HCT116 (cell line): ENCODE data around the gene TMPRSS11A. TPM values are rescaled to one million over a fixed set of nuclear protein-coding genes. Genes with fewer than 3 reads are reported as not detected.

Experiments used
- ATAC-seq: fragments of 200-7000 bp; cut with Tn5 transposase; 2 replicates; pipeline ENCODE4 v1.9.1; 2020; ENCODE audit warnings: mild to moderate bottlenecking, moderate library complexity
- BruUV-seq: library from RNA; stranded (reverse); fragments of 400-500 nt; replicated peaks from 2 replicates; lab custom pipeline; 2021; lab: Mats Ljungman, UMichigan
- CTCF ChIA-PET: fragments of 300-600 bp; sonication (Branson Sonifier 250); formaldehyde crosslinking; loops from one replicate; lab custom pipeline; 2021; ENCODE audit warnings: antibody characterized with exemption; lab: Charles Lee
- POLR2A ChIA-PET: fragments of 300-600, 350-600 bp; sonication (Branson Sonifier 250); formaldehyde crosslinking; loops from one replicate; lab custom pipeline; 2021; ENCODE audit warnings: antibody characterized with exemption; lab: Charles Lee
- RAD21 ChIA-PET, 2 experiments: fragments of 300-600 bp; sonication (Branson Sonifier 250); formaldehyde crosslinking; loops; one replicate each; lab custom pipeline; 2023; ENCODE audit warnings: low total read pairs in 2 of 2; ENCODE audit not compliant: uncharacterized antibody in 2 of 2, unreplicated experiment in 2 of 2, low non-redundant PET in 1 of 2; lab: Charles Lee
- DNase-seq: peaks from one replicate; pipeline ENCODE4 v3.0.0-alpha.2; 2010; ENCODE audit warnings: low read depth, low spot score
- H2AFZ ChIP-seq: fragments of 200-600 bp; shearing (Covaris generic), sonication (generic); 2 replicates; pipeline ENCODE4 v1.6.1; 2017; ENCODE audit warnings: low read depth, mixed run types, mixed read lengths, antibody characterized with exemption, low read length; ENCODE audit not compliant: poor library complexity, severe bottlenecking
- H3K27ac ChIP-seq: 2 replicates; pipeline ENCODE4 v1.5.1; 2012; ENCODE audit warnings: low read depth, low read length
- H3K27me3 ChIP-seq: fragments of 200-600 bp; sonication (generic); 2 replicates; pipeline ENCODE4 v1.6.1; 2016; ENCODE audit warnings: mixed run types, low read length, mixed read lengths; ENCODE audit not compliant: insufficient read depth
- H3K36me3 ChIP-seq, 2 experiments: fragments of 200-500 bp in 1 of 2; fragments of 200-600 bp in 1 of 2; sonication (Bioruptor generic) in 1 of 2; sonication (generic) in 1 of 2; 2 replicates each; pipeline versions ENCODE4 v1.5.1 to v1.6.1; 2014 to 2016; ENCODE audit warnings: low read length in 2 of 2, inconsistent platforms in 1 of 2, mixed read lengths in 1 of 2, mixed run types in 1 of 2; ENCODE audit not compliant: insufficient read depth in 2 of 2, control insufficient read depth in 1 of 2
- H3K4me1 ChIP-seq, 2 experiments: fragments of 200-600 bp in 1 of 2; sonication (generic) in 1 of 2; 2 replicates each; pipeline versions ENCODE4 v1.5.1 to v1.6.1; 2012 to 2017; ENCODE audit warnings: low read length in 2 of 2, inconsistent platforms in 1 of 2, mild to moderate bottlenecking in 1 of 2, mixed read lengths in 1 of 2, mixed run types in 1 of 2, moderate library complexity in 1 of 2; ENCODE audit not compliant: insufficient read depth in 2 of 2, control insufficient read depth in 1 of 2
- H3K4me2 ChIP-seq: fragments of 200-600 bp; sonication (generic); 2 replicates; pipeline ENCODE4 v1.6.1; 2017; ENCODE audit warnings: mixed run types, low read length, mixed read lengths
- H3K4me3 ChIP-seq, 2 experiments: fragments of 200-600 bp in 1 of 2; sonication (generic) in 1 of 2; replicated peaks in 1 of 2; 2 replicates each; pipeline ENCODE4 v1.5.1; 2011 to 2016; ENCODE audit warnings: low read length in 2 of 2, control low read depth in 1 of 2, low read depth in 1 of 2, mild to moderate bottlenecking in 1 of 2, mixed read lengths in 1 of 2, mixed run types in 1 of 2
- H3K79me2 ChIP-seq: fragments of 200-600 bp; sonication (generic); 2 replicates; pipeline ENCODE4 v1.6.1; 2017; ENCODE audit warnings: mild to moderate bottlenecking, mixed run types, low read length, moderate library complexity, mixed read lengths; ENCODE audit not compliant: insufficient read depth
- H3K9ac ChIP-seq: fragments of 200-600 bp; sonication (generic); 2 replicates; pipeline ENCODE4 v1.6.1; 2016; ENCODE audit warnings: low read length, mixed read lengths
- H3K9me2 ChIP-seq: fragments of 200-600 bp; sonication (generic), shearing (Covaris generic); 2 replicates; pipeline ENCODE4 v1.6.1; 2017; ENCODE audit warnings: mixed run types, mild to moderate bottlenecking, moderate library complexity; ENCODE audit not compliant: insufficient read depth
- H3K9me3 ChIP-seq, 2 experiments: fragments of 200-500 bp in 1 of 2; fragments of 200-600 bp in 1 of 2; sonication (Bioruptor generic) in 1 of 2; sonication (generic) in 1 of 2; 2 replicates each; pipeline ENCODE4 v1.6.1; 2014 to 2017; ENCODE audit warnings: low read length in 2 of 2, mixed read lengths in 2 of 2, inconsistent platforms in 1 of 2, low read depth in 1 of 2, mild to moderate bottlenecking in 1 of 2, mixed run types in 1 of 2, moderate library complexity in 1 of 2; ENCODE audit not compliant: control insufficient read depth in 1 of 2, insufficient read depth in 1 of 2
- H4K20me1 ChIP-seq: fragments of 200-600 bp; sonication (generic), shearing (Covaris generic); 2 replicates; pipeline ENCODE4 v1.6.1; 2017; ENCODE audit warnings: mixed run types, mild to moderate bottlenecking, moderate library complexity; ENCODE audit not compliant: insufficient read depth
- CBX3 ChIP-seq: IDR thresholded peaks from 2 replicates; pipeline ENCODE4 v1.6.1; 2012; ENCODE audit warnings: low read depth
- CEBPB ChIP-seq: IDR thresholded peaks from 2 replicates; pipeline ENCODE4 v1.6.1; 2012; ENCODE audit warnings: low read depth
- EGR1 ChIP-seq: IDR thresholded peaks from 2 replicates; pipeline ENCODE4 v1.6.1; 2012; ENCODE audit warnings: low read depth
- ELF1 ChIP-seq: IDR thresholded peaks from 2 replicates; pipeline ENCODE4 v1.6.1; 2012; ENCODE audit warnings: low read depth, borderline replicate concordance
- EZH2 ChIP-seq: fragments of 200-600 bp; sonication (generic); IDR thresholded peaks from 2 replicates; pipeline ENCODE4 v1.6.1; 2017; ENCODE audit warnings: antibody characterized with exemption, mixed run types
- EZH2phosphoT487 ChIP-seq: fragments of 200-600 bp; IDR thresholded peaks from 2 replicates; pipeline ENCODE4 v1.6.1; 2018; ENCODE audit warnings: antibody characterized with exemption, borderline replicate concordance
- FOSL1 ChIP-seq: IDR thresholded peaks from 2 replicates; pipeline ENCODE4 v1.6.1; 2012; ENCODE audit warnings: low read depth
- MAX ChIP-seq: IDR thresholded peaks from 2 replicates; pipeline ENCODE4 v1.6.1; 2012
- POLR2AphosphoS5 ChIP-seq: IDR thresholded peaks from 2 replicates; pipeline ENCODE4 v1.6.1; 2011; ENCODE audit warnings: mild to moderate bottlenecking, low read depth, low read length, moderate library complexity
- REST ChIP-seq: IDR thresholded peaks from 2 replicates; pipeline ENCODE4 v1.6.1; 2012; ENCODE audit warnings: low read depth
- SIN3A ChIP-seq: IDR thresholded peaks from 2 replicates; pipeline ENCODE4 v1.6.1; 2012; ENCODE audit warnings: low read depth
- SP1 ChIP-seq: IDR thresholded peaks from 2 replicates; pipeline ENCODE4 v1.6.1; 2012; ENCODE audit warnings: low read depth
- SRF ChIP-seq: IDR thresholded peaks from 2 replicates; pipeline ENCODE4 v1.6.1; 2012; ENCODE audit warnings: low read depth
- TCF7L2 ChIP-seq: IDR thresholded peaks from 2 replicates; pipeline ENCODE4 v1.7.0; 2011; ENCODE audit warnings: borderline replicate concordance, inconsistent platforms; ENCODE audit not compliant: insufficient read depth, insufficient read length; ENCODE audit errors: extremely low read depth
- YY1 ChIP-seq: IDR thresholded peaks from 2 replicates; pipeline ENCODE4 v1.6.1; 2011; ENCODE audit warnings: low read length, low read depth, moderate library complexity, mild to moderate bottlenecking; ENCODE audit not compliant: insufficient replicate concordance; ENCODE audit errors: extremely low read depth
- intact Hi-C: fragments of 100-400 bp; cut with micrococcal nuclease; formaldehyde crosslinking; loops from 2 replicates; pipeline ENCODE4 v1.10.0; 2022
- total RNA-seq: library from RNA; stranded (reverse); gene quantifications from one replicate; pipeline ENCODE4 v1.2.1, GENCODE V29; 2021; ENCODE audit not compliant: unreplicated experiment
- TF ChIP-seq, protein P1 (sequence below), 3 experiments: fragments of 200-600 bp in 1 of 3; sonication (generic) in 1 of 3; IDR thresholded peaks in 2 of 3; conservative IDR thresholded peaks in 1 of 3; 2 replicates each; pipeline ENCODE4 v1.5.1; 2012 to 2017; ENCODE audit warnings: low read depth in 2 of 3, low read length in 2 of 3, antibody characterized with exemption in 1 of 3, borderline replicate concordance in 1 of 3, control low read depth in 1 of 3, mild to moderate bottlenecking in 1 of 3, mixed read lengths in 1 of 3, mixed run types in 1 of 3, moderate library complexity in 1 of 3; ENCODE audit not compliant: insufficient read depth in 1 of 3
- TF ChIP-seq, protein P2 (sequence below): IDR thresholded peaks from 2 replicates; pipeline ENCODE4 v1.6.1; 2012

The TMPRSS11A gene
- total RNA-seq, 1 experiment from 2014 or later = not detected

- BruUV-seq = no TSS peak
- CTCF ChIA-PET = no interaction called here
These were observed 36.8 kb downstream of the TMPRSS11A start for GRCh38 chr4:67926485-67926884.

DNA sequence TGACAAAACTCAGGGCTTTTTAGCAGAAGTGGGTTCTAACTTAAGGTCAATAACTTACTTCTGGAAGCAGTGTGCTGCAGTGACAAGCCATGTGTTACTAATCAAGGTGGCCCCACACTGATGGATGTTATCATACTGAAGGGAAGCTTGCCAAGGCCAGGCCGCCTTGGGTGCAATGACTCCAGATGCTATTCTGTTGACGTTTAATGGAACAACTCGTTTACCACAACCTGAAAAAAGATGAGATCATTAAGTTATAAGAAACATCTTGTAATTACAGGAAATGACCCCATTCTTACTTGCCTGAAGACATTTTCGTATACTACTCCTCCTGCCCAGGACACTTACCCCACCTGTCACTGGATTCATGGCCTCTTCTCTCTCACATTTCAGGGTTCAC, 40.6 kb downstream of the TMPRSS11A start:
- no peaks in the 10 kb centered on the region for H3K9me3 ChIP-seq
- H3K9me2 ChIP-seq = no peaks in the 10 kb centered on the region
- no peak for DNase-seq
- CTCF ChIA-PET = no interaction called here
- no peak overlapping the region for H3K4me3 ChIP-seq
- H3K27me3 ChIP-seq = no peaks in the 10 kb centered on the region
- H3K79me2 ChIP-seq = no peaks in the 10 kb centered on the region
- RAD21 ChIA-PET = no interaction called here
- no TSS peak for BruUV-seq
- H3K4me1 ChIP-seq = no peaks in the 10 kb centered on the region
- H3K9ac ChIP-seq = no peak overlapping the region
- H3K27ac ChIP-seq = no peak overlapping the region
- POLR2A ChIA-PET = no interaction called here
- H2AFZ ChIP-seq = no peak overlapping the region
- ATAC-seq = no peak
- no peaks in the 10 kb centered on the region for H3K36me3 ChIP-seq
- intact Hi-C loops = no loop called here
- no peaks in the 10 kb centered on the region for H4K20me1 ChIP-seq
- H3K4me2 ChIP-seq = no peak overlapping the region
- TF ChIP-seq EGR1 (no peak), CEBPB (no peak), MAX (no peak), CBX3 (no peak), TCF7L2 (no peak), POLR2AphosphoS5 (no peak), REST (no peak), SRF (no peak)
- TF ChIP-seq, protein P1, sequence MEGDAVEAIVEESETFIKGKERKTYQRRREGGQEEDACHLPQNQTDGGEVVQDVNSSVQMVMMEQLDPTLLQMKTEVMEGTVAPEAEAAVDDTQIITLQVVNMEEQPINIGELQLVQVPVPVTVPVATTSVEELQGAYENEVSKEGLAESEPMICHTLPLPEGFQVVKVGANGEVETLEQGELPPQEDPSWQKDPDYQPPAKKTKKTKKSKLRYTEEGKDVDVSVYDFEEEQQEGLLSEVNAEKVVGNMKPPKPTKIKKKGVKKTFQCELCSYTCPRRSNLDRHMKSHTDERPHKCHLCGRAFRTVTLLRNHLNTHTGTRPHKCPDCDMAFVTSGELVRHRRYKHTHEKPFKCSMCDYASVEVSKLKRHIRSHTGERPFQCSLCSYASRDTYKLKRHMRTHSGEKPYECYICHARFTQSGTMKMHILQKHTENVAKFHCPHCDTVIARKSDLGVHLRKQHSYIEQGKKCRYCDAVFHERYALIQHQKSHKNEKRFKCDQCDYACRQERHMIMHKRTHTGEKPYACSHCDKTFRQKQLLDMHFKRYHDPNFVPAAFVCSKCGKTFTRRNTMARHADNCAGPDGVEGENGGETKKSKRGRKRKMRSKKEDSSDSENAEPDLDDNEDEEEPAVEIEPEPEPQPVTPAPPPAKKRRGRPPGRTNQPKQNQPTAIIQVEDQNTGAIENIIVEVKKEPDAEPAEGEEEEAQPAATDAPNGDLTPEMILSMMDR (IDR thresholded peaks at IDR 0.05 in 2 of 3, conservative IDR thresholded peaks at IDR 0.05 in 1 of 3; ENCODE audit: borderline replicate concordance in 1 of 3, insufficient read depth in 1 of 3, low read depth in 2 of 3, low read length in 2 of 3) = no peak
- TF ChIP-seq, protein P2, sequence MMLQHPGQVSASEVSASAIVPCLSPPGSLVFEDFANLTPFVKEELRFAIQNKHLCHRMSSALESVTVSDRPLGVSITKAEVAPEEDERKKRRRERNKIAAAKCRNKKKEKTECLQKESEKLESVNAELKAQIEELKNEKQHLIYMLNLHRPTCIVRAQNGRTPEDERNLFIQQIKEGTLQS = no peak

More at GRCh38 chr4:67926485-67926884, 36.8 kb downstream of the TMPRSS11A start:
- Histone ChIP-seq H3K4me1 (peaks cover 0 to 19% of the 10 kb centered on the region in 2 experiments; a peak in 2 of 4 replicates), H3K9me3 (no peaks in the 10 kb centered on the region), H3K27ac (no peak overlapping the region), H3K79me2 (no peaks in the 10 kb centered on the region), H3K4me3 (no peak overlapping the region), H4K20me1 (no peaks in the 10 kb centered on the region), H3K9me2 (no peaks in the 10 kb centered on the region), H3K9ac (no peak overlapping the region), H3K36me3 (no peaks in the 10 kb centered on the region), H3K27me3 (no peaks in the 10 kb centered on the region), H2AFZ (no peak overlapping the region), H3K4me2 (no peak overlapping the region)
- ChIA-PET RAD21 (no interaction called here), POLR2A (no interaction called here)
- DNase-seq (no peak), ATAC-seq (no peak)
- intact Hi-C loops = no loop called here
- TF ChIP-seq YY1 (no peak), MAX (no peak), FOSL1 (no peak), SIN3A (no peak), POLR2AphosphoS5 (no peak), CBX3 (no peak), CEBPB (no peak), EZH2phosphoT487 (no peak), EZH2 (no peak), SP1 (no peak), SRF (no peak), ELF1 (no peak)
- TF ChIP-seq, all 23 proteins: peak for 0
